Stimulated activated CD8-positive, alpha-beta memory T cell treated with anti-CD3 and anti-CD28 coated beads, Interleukin-12 subunit alpha, Interleukin-12 subunit beta, amount 100 ng/mL, for 4 hours (primary cell): ENCODE data around the gene ANKRD40.
"Not testable (repeated sequence)": the region's sequence is repeated elsewhere in the genome, so short reads cannot be mapped to it uniquely, and the experiment has no call there.

Experiments used
- DNase-seq: peaks from one replicate; pipeline ENCODE4 v3.0.0-alpha.2; 2020; ENCODE audit warnings: low read depth

Gene ANKRD40

DNA sequence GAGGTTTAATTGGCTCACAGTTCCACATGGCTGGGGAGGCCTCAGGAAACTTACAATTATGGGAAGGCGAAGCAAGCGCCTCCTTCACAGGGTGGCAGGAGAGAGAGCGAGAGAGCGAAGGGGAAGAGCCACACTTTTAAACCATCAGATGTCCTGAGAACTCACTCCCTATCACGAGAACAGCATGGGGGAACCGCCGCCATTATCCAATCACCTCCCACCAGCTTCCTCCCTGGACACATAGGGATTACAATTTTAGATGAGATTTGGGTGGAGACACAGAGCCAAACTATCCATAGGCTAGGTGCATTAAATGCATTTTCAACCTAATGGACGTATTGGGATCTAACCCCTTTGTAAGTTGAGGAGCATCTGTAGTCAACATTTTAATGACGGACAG lies 4.9 kb upstream of the ANKRD40 start:
- DNase-seq = no peak

- DNase-seq = no peak
These were observed 2.9 kb upstream of the ANKRD40 start for GRCh38 chr17:50710650-50711049.

DNA sequence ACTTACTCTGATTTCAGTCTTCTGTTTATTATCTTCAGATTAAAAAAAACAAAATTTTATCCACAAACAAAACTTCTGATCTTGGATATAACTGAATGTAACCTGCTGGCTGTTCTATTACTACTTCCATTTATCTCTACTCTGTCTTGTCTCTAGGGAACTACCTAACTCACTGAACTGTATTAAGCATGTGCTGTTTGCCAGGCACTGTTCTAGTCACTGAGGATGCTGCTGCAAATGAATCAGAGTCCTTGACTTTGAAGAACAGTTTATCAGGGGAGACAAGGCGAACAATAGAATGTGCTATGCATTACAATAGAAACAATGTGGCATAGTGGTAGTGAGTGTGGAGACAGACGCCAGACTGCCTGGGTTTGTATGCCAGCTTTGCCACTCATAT lies 2.3 kb upstream of the ANKRD40 start:
- no peak for DNase-seq

- not testable (repeated sequence) for DNase-seq
These were observed 1.3 kb upstream of the ANKRD40 start for GRCh38 chr17:50709053-50709452.

GRCh38 chr17:50708050-50709000 lies 611 bp upstream of the ANKRD40 start:
- DNase-seq = no peak

- DNase-seq = no peak
These were observed 4.6 kb downstream of the ANKRD40 start for GRCh38 chr17:50703162-50703561.

DNA sequence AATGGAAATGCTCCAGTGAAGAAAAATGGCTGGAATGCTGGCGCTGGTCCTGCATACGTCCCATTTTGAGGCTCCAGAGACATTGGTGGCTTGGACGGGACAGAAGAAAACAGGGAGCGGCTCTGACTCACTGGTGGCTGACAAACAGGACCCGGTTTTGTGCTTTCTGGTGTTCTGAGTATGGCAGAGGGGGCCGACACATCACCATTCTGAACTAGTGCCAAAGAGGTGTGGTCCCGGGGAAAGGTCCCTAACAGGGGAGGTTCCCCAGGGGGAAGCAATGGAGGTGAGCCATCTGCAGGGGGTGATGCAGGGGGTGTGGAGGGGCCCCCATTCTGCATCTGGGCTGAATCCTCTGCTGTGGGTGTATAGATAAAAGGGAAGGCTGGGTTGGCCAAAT lies 8.3 kb downstream of the ANKRD40 start:
- DNase-seq = no peak

- no peak for DNase-seq
These were observed 9.9 kb downstream of the ANKRD40 start for GRCh38 chr17:50697663-50698272.

DNA sequence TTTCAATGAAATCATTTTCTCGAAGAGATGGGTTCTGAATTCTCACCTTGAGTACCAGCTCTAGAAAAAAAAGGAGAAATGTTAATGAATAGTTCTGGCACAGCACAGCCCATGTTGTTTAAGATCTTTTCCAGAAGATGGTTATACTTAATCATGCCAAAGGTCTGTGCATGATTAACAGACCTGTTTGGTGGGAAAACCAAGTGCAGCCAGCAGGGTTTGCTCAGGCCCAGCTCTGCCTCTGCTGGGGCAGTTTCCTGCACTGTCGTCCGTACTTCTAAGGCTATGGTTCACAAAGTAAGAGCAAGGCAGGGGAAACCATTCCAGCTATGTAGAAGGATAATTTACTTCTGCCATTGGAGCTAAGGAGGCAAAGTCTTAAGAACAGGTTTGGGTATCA lies 10.7 kb downstream of the ANKRD40 start:
- DNase-seq = no peak

DNA sequence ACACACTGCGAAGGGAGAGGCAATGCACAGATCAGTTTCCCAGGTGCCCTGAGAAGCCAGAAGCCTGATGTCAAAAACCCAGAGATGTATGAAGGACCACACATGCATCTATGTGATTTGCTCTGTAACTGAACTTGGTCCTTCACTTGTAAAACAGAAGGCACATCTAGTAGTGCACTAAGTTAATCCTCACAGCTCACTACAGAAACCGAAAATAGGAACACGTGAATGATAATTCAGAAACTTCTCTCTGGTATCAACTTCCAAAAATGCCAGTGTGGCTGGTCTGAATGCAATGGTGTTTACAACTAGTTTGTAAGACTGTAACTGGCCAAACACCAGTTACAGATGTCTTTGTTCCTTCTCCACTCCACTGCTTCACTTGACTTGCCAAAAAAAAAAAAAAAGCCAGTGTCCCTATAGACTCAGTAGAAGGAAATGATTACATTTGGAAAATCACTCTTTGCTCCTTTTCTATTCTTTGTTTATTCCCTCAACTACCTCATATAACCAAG lies 11.3 kb downstream of the ANKRD40 start:
- no peak for DNase-seq

DNA sequence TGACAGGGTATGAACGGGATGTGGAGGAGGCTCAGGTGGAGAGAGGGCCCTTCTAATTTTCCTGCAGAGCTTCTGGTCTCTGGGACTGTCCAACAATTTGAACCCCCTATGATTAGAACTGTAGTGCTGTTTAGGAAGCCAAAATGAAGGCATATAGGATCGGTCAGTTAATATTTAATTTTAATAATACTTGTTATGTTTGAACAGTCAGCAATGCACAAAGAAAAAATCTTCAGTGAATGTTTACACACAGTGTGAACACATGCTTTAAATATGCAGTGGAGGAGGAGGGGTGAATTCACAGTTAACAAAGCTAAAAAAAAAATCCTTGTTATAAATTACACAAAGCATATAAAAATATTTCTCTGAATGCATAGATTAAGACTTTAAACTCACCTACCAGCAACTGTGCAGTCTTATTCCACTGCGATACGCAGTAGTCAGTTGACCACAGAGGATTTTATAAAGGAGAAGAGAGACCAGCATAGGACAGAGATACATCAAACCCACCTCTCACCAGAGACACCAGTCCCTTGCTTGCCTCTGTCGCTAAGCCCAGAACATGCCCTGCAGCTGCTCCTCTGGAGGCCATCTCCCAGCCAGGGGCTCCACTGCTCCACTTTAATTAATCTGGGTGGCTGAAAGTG lies 14.6 kb downstream of the ANKRD40 start:
- DNase-seq = no peak

DNA sequence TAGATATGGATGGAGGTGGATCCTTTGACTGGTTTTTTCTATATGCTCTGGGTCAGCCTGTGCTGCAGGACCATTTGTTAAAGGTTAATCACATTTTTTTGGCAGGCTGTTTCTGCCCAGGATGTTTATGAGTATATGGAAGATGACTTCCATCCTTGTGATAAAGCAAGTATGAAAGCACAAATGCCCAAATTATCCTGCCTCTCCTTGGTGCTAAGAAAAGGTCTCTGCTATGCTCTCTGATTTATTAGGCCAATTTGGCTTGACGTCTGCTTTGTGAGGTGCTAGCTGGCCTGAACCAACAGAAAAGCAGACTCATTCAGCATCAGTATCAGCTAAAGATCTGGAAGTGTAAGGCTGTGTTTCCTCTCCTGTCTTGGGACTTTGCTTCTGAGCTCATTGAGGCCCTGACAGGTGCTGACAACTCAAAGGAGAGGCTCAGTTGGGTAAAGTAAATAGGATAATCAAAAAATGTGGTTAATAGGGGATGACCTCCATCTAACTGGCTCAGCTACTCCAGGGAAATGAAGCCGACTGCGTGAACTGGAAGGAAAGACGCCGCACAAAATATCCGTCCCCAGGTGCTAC lies 15.2 kb downstream of the ANKRD40 start:
- DNase-seq = no peak

GRCh38 chr17:50691550-50692447 lies 15.9 kb downstream of the ANKRD40 start:
- DNase-seq = no peak

DNA sequence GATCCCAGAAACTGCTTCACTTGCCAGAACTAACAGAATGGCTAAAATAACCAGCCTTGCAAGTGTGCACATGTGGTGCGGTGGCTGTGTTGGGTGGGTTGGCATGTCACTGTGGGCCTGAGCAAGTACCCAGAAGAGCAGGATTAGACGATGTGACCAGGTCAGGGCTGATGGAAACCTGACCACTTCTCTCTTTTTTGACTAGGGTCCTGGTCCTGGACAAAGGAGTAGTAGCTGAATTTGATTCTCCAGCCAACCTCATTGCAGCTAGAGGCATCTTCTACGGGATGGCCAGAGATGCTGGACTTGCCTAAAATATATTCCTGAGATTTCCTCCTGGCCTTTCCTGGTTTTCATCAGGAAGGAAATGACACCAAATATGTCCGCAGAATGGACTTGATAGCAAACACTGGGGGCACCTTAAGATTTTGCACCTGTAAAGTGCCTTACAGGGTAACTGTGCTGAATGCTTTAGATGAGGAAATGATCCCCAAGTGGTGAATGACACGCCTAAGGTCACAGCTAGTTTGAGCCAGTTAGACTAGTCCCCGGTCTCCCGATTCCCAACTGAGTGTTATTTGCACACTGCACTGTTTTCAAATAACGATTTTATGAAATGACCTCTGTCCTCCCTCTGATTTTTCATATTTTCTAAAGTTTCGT lies 16.7 kb downstream of the ANKRD40 start:
- DNase-seq = no peak

DNA sequence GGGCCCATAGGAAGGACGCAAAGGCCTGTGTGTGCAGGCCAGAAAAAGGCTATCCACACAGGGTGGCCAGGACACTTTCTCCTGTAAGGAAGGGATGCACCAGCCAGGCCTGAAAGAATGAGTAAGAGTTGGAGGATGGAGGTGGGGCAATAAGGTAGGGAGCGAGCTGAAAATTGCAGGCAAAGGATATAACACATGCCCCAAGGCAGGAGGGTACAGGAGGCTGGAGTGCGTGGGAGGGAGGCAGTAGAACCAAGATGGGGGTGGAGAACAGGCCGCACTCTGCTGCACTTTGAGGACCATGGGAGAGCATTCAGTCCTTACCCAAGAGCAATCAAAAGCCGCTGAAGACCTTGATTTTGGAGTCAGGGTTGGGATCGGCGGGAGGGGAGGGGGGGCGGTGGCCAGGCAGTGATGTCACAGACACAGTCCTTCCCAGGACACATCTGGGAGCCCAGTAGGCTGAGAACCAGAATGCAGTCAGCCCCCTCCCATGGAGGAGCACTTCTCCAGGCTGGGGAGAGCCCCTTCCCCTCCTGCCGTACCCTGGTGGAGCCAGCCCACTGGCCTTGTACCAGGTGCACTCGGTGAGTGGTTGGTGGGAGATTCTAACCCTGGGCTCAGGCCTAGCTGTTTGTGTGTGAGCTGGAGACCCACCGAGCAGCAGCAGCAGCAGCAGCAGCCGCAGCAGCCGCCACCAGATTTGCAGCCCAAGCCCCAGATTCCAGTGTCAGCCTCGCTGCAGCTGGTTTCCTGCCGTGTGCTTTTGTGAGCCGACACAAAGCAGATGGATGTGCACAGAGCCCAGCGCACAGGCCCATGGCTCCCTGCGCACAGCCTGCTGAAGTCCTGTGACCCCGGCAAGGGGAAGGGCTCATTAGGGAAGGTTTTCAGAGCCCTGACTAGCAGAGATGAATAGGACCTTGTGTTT lies 17.5 kb downstream of the ANKRD40 start:
- DNase-seq = no peak

GRCh38 chr17:50689251-50689650 lies 18.5 kb downstream of the ANKRD40 start:
- no peak for DNase-seq

DNA sequence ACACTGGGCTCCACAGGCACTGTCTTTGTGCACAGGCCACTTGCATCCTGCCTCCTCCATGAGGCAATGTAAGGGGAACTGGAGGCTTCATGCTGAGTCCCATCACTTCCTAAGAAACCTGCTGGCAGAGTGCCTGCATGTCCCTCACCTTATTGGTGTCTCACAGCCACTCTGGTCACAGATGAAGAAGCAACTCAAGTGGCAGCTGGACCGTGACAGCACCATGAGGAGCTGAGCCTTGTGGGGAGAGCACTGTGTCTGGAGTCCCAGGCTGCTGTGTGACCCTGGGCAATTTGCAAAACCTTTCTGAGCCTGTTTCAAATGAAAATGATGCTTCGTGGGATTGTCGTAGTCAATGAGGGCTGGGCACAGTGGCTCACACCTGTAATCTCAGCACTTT lies 19.5 kb downstream of the ANKRD40 start:
- no peak for DNase-seq

- no peak for DNase-seq
These were observed 20.3 kb downstream of the ANKRD40 start for GRCh38 chr17:50687200-50688066.
